IMR-90 (cell line): ENCODE data around the gene TPT1. TPM values are rescaled to one million over a fixed set of nuclear protein-coding genes. Genes with fewer than 3 reads are reported as not detected.
A peak's percentile ranks its signal among the peaks of the same experiment; 100 is the strongest.

ENCODE experiments used
- ATAC-seq: fragments of 200-7000 bp; cut with Tn5 transposase; 2 replicates; pipeline ENCODE4 v1.9.1; 2020; ENCODE audit warnings: low read depth, mild to moderate bottlenecking, moderate library complexity
- BruUV-seq: library from RNA; stranded (reverse); fragments of 400-500 nt; replicated peaks from 2 replicates; lab custom pipeline; 2021; lab: Mats Ljungman, UMichigan
- CTCF ChIA-PET: fragments of 300-600 bp; formaldehyde crosslinking; extraction: SDS; loops from one replicate; lab custom pipeline; 2021; ENCODE audit warnings: antibody characterized with exemption; lab: Yijun Ruan, JAX
- POLR2A ChIA-PET: fragments of 300-600 bp; sonication (Branson Sonifier 250); formaldehyde crosslinking; loops from one replicate; lab custom pipeline; 2022; ENCODE audit warnings: antibody characterized with exemption; ENCODE audit not compliant: unreplicated experiment; lab: Charles Lee
- DNase-seq: peaks from one replicate; pipeline ENCODE4 v3.0.0; 2013
- H2AFZ ChIP-seq: replicated peaks from 2 replicates; pipeline ENCODE3; 2013; ENCODE audit warnings: low read length, mild to moderate bottlenecking; ENCODE audit not compliant: poor library complexity
- H2AK5ac ChIP-seq: 2 replicates; pipeline ENCODE4 v1.6.1; 2013; ENCODE audit warnings: low read depth, low read length, inconsistent platforms
- H2AK9ac ChIP-seq: replicated peaks from 2 replicates; pipeline ENCODE3; 2013; ENCODE audit warnings: mild to moderate bottlenecking, low read depth, low read length, moderate library complexity; ENCODE audit not compliant: poor library complexity
- H2BK120ac ChIP-seq: 2 replicates; pipeline ENCODE4 v1.6.1; 2013; ENCODE audit warnings: low read depth, low read length, inconsistent platforms
- H2BK15ac ChIP-seq: 3 replicates; pipeline ENCODE4 v1.6.1; 2013; ENCODE audit warnings: low read depth, low read length, inconsistent platforms
- H2BK20ac ChIP-seq: 2 replicates; pipeline ENCODE4 v1.6.1; 2013; ENCODE audit warnings: low read depth, mild to moderate bottlenecking, inconsistent platforms, low read length, moderate library complexity
- H2BK5ac ChIP-seq: 2 replicates; pipeline ENCODE4 v1.6.1; 2013; ENCODE audit warnings: mild to moderate bottlenecking, low read depth, low read length, inconsistent platforms; ENCODE audit not compliant: poor library complexity, severe bottlenecking
- H3K14ac ChIP-seq: replicated peaks from 2 replicates; pipeline ENCODE4 v1.6.1; 2013; ENCODE audit warnings: low read depth, low read length, inconsistent platforms
- H3K18ac ChIP-seq: 2 replicates; pipeline ENCODE4 v1.6.1; 2013; ENCODE audit warnings: low read depth, low read length, control low read depth
- H3K23ac ChIP-seq: 2 replicates; pipeline ENCODE4 v1.6.1; 2013; ENCODE audit warnings: low read depth, low read length, inconsistent platforms
- H3K27ac ChIP-seq: 2 replicates; pipeline ENCODE4 v1.5.1; 2013; ENCODE audit warnings: mild to moderate bottlenecking, control low read depth, low read length; ENCODE audit not compliant: insufficient read depth
- H3K27me3 ChIP-seq: 2 replicates; pipeline ENCODE4 v1.6.1; 2013; ENCODE audit warnings: low read length; ENCODE audit not compliant: control insufficient read depth, insufficient read depth
- H3K36me3 ChIP-seq: 2 replicates; pipeline ENCODE4 v1.6.1; 2013; ENCODE audit warnings: low read length, mixed read lengths; ENCODE audit not compliant: control insufficient read depth, insufficient read depth
- H3K4ac ChIP-seq: 2 replicates; pipeline ENCODE4 v1.6.1; 2013; ENCODE audit warnings: low read depth, low read length, inconsistent platforms
- H3K4me1 ChIP-seq: 2 replicates; pipeline ENCODE4 v1.6.1; 2013; ENCODE audit warnings: low read length, mixed read lengths; ENCODE audit not compliant: control insufficient read depth, insufficient read depth
- H3K4me2 ChIP-seq: 2 replicates; pipeline ENCODE4 v1.6.1; 2013; ENCODE audit warnings: low read depth, mild to moderate bottlenecking, control low read depth, low read length, moderate library complexity
- H3K4me3 ChIP-seq: 2 replicates; pipeline ENCODE4 v1.5.1; 2013; ENCODE audit warnings: low read depth, mild to moderate bottlenecking, control low read depth, low read length, moderate library complexity; ENCODE audit not compliant: insufficient read depth
- H3K56ac ChIP-seq: 2 replicates; pipeline ENCODE4 v1.6.1; 2013; ENCODE audit warnings: low read length, inconsistent platforms; ENCODE audit not compliant: insufficient read depth; ENCODE audit errors: extremely low read depth
- H3K79me1 ChIP-seq, 2 experiments: 2 replicates each; pipeline ENCODE4 v1.6.1; 2013; ENCODE audit warnings: low read length in 2 of 2, inconsistent platforms in 1 of 2, low read depth in 1 of 2
- H3K9ac ChIP-seq: 2 replicates; pipeline ENCODE4 v1.6.1; 2013; ENCODE audit warnings: low read depth, low read length, control low read depth
- H3K9me1 ChIP-seq: 2 replicates; pipeline ENCODE4 v1.6.1; 2013; ENCODE audit warnings: low read length, inconsistent platforms; ENCODE audit not compliant: insufficient read depth
- H3K9me3 ChIP-seq: 2 replicates; pipeline ENCODE4 v1.6.1; 2013; ENCODE audit warnings: low read length; ENCODE audit not compliant: control insufficient read depth, insufficient read depth
- H4K20me1 ChIP-seq: 2 replicates; pipeline ENCODE4 v1.6.1; 2013; ENCODE audit warnings: low read length, inconsistent platforms; ENCODE audit not compliant: insufficient read depth
- H4K5ac ChIP-seq: 2 replicates; pipeline ENCODE4 v1.6.1; 2013; ENCODE audit warnings: mild to moderate bottlenecking, low read depth, low read length, control low read depth
- H4K8ac ChIP-seq, 2 experiments: 2 replicates each; pipeline ENCODE4 v1.6.1; 2013; ENCODE audit warnings: low read depth in 2 of 2, low read length in 2 of 2, control low read depth in 1 of 2, inconsistent platforms in 1 of 2
- H4K91ac ChIP-seq: 2 replicates; pipeline ENCODE4 v1.6.1; 2013; ENCODE audit warnings: low read depth, low read length, inconsistent platforms; ENCODE audit not compliant: insufficient read depth
- CEBPB ChIP-seq: IDR thresholded peaks from 2 replicates; pipeline ENCODE4 v1.6.1; 2012; ENCODE audit warnings: low read depth, low read length, improper control_type of control experiment
- CHD1 ChIP-seq: IDR thresholded peaks from 2 replicates; pipeline ENCODE4 v1.6.1; 2012; ENCODE audit warnings: low read depth, low read length, improper control_type of control experiment
- NFE2L2 ChIP-seq: fragments of 150-350 bp; IDR thresholded peaks from 2 replicates; pipeline ENCODE4 v1.6.1; 2016; ENCODE audit warnings: low read depth, mild to moderate bottlenecking, low read length
- WGBS, 2 experiments: methylation state at CpG; one replicate each; pipeline versions ENCODE4 v1.1.5 to v1.1.7; 2013; ENCODE audit warnings: missing lambda C conversion rate in 2 of 2; ENCODE audit not compliant: insufficient read length in 1 of 2; ENCODE audit errors: extremely low coverage in 2 of 2; 5-methylcytosine and 5-hydroxymethylcytosine counted together
- dilution Hi-C: fragments of 300-500 bp; cut with HindIII; formaldehyde crosslinking; loops from one replicate; pipeline ENCODE4 v1.14.3; 2018; ENCODE audit warnings: low sequenced_read_pairs; ENCODE audit not compliant: unreplicated experiment
- in situ Hi-C: fragments of 300-500 bp; cut with MboI; formaldehyde crosslinking; loops from 3 replicates; pipeline ENCODE4 v1.14.3; 2019; ENCODE audit warnings: low sequenced_read_pairs, inconsistent platforms, mixed read lengths
- intact Hi-C: fragments of 100-400 bp; cut with micrococcal nuclease; formaldehyde crosslinking; loops from 2 replicates; pipeline ENCODE4 v1.10.0; 2022
- polyA plus RNA-seq, 3 experiments: library from polyadenylated mRNA; depleted of rRNA; stranded (reverse); fragments of >200 nt; gene quantifications; 2 replicates each; pipeline ENCODE4 v1.2.3, GENCODE V29; 2012; ENCODE audit warnings: low replicate concordance in 1 of 3
- total RNA-seq: library from RNA; depleted of rRNA; stranded (reverse); fragments of >200 nt; gene quantifications from 2 replicates; pipeline ENCODE4 v1.2.3, GENCODE V29; 2012

The TPT1 gene
- total and polyA plus RNA-seq, 2 of the 4 experiments (the other 2 are of a cell fraction): 1,663 to 2,665 TPM

DNA sequence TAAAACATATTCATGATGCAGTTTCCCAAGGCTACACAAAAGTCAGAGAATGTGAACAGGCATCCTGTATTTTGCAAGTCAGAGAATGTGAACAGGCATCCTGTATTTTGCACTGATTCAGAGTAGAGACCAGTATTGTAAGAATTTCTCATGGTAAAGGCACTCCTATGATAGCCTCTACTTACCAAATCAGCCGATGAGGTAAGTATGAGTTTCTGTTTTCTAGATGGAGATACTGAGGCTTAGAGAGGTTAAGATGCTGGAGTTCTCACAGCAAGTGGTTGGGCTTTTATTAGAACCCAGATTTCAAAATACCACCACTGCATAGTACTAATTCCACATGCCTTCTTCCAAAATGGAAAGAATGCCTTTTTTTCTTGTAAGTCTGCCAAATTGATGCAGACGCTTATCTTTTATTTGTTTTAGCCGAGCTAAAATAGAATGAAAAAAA lies 12.3 kb downstream of the TPT1 start:
- Histone ChIP-seq H3K4ac (peak overlapping the region; percentile 67; the same call in 1 of the 2 replicates), H2BK15ac (no peak overlapping the region), H2BK120ac (peak overlapping the region; percentile 64; the same call in 1 of the 2 replicates), H3K4me1 (peaks cover 15% of the 10 kb centered on the region), H2BK5ac (peak overlapping the region; percentile 86), H3K56ac (no peak overlapping the region), H4K91ac (no peak overlapping the region; the same call in 1 of the 2 replicates), H3K27me3 (no peaks in the 10 kb centered on the region), H2BK20ac (peak overlapping the region; percentile 81), H2AFZ (no peak overlapping the region), H2AK9ac (no peak overlapping the region), H3K9me1 (peaks cover 19% of the 10 kb centered on the region), H3K9ac (no peak overlapping the region), H3K4me2 (peak overlapping the region; percentile 48; the same call in 1 of the 2 replicates), H3K14ac (peak overlapping the region; percentile 64; the same call in 1 of the 2 replicates), H3K18ac (peak overlapping the region; percentile 66; the same call in 1 of the 2 replicates), H3K36me3 (no peaks in the 10 kb centered on the region), H4K5ac (peak overlapping the region; percentile 48; the same call in 1 of the 2 replicates), H3K9me3 (no peaks in the 10 kb centered on the region), H4K20me1 (peaks cover 30% of the 10 kb centered on the region), H2AK5ac (no peak overlapping the region; the same call in 1 of the 2 replicates), H3K79me1 (peaks cover 0 to 31% of the 10 kb centered on the region in 2 experiments; a peak in 3 of 4 replicates), H3K23ac (peak overlapping the region; percentile 39; the same call in 1 of the 2 replicates), H4K8ac (peak overlapping the region in 1 of 2 experiments; percentile 45; a peak in 1 of 4 replicates), H3K27ac (peak overlapping the region; percentile 70; the same call in 1 of the 2 replicates), H3K4me3 (no peak overlapping the region)
- TF ChIP-seq CEBPB (0 out of 2 replicates have a peak, but pooled peaks have one; percentile 47), CHD1 (no peak), NFE2L2 (peak; percentile 16; the same call in 1 of the 2 replicates)
- in situ Hi-C loops: no loop called here
- ATAC-seq: peak; percentile 25
- POLR2A ChIA-PET: interaction anchor here (0.6 to 0.7 kb wide), 2 partner anchors 825 to 1132 kb away, joined by 4 read pairs; no protein-coding TSS in a partner anchor
- intact Hi-C loops: no loop called here
- CTCF ChIA-PET: interaction anchor here (0.6 kb wide), 2 partner anchors 39 to 754 kb away, joined by 4 to 5 read pairs; no protein-coding TSS in a partner anchor
- DNase-seq: peak; percentile 89
- WGBS, 2 experiments: 0% methylated on average over 1 of the region's 3 CpGs; no CpG with 5 or more reads in 1 of the 2 experiments
- dilution Hi-C loops: no loop called here
- BruUV-seq: no TSS peak
